Ovary (tissue), 9 donors: ENCODE results near the gene NEDD4L. TPM values are rescaled to one million over a fixed set of nuclear protein-coding genes. Genes with fewer than 3 reads are reported as not detected.

Experiments
- DNase-seq, 5 donors: peaks; one replicate each; pipeline ENCODE4 v3.0.0-alpha.2; 2019 to 2020
- H3K27ac ChIP-seq, 2 donors: fragments of 200-600 bp; one replicate each; pipeline versions ENCODE4 v1.5.1 to v1.8.0; 2019 to 2022
- H3K27me3 ChIP-seq: fragments of 200-600 bp; one replicate; pipeline ENCODE4 v1.8.0; 2022
- H3K36me3 ChIP-seq: fragments of 200-600 bp; sonication (generic); one replicate; pipeline ENCODE4 v1.5.1; 2019
- H3K4me1 ChIP-seq: one replicate; pipeline ENCODE4 v1.8.1; 2013; ENCODE audit warnings: mild to moderate bottlenecking, moderate library complexity; ENCODE audit not compliant: insufficient read depth
- H3K4me3 ChIP-seq: fragments of 200-600 bp; sonication (generic); one replicate; pipeline ENCODE4 v1.5.1; 2017
- H3K9me3 ChIP-seq, 2 donors: fragments of 200-600 bp in 1 of 2; sonication (generic) in 1 of 2; one replicate each; pipeline versions ENCODE4 v1.5.1 to v1.8.1; 2013 to 2019; ENCODE audit warnings: mild to moderate bottlenecking in 1 of 2, moderate library complexity in 1 of 2
- CTCF ChIP-seq, 3 donors: fragments of 450-650 bp in 2 of 3; fragments of 200-600 bp in 1 of 3; IDR thresholded peaks; one replicate each; pipeline versions ENCODE4 v1.5.1 to v1.8.0; 2016 to 2022; ENCODE audit warnings: antibody characterized with exemption in 3 of 3, mild to moderate bottlenecking in 1 of 3
- EP300 ChIP-seq: sonication (generic); formaldehyde crosslinking; IDR thresholded peaks from one replicate; pipeline ENCODE4 v1.6.1; 2017; ENCODE audit warnings: antibody characterized with exemption
- POLR2A ChIP-seq: fragments of 450-650 bp; IDR thresholded peaks from one replicate; pipeline ENCODE4 v1.6.1; 2017; ENCODE audit warnings: antibody characterized with exemption, mild to moderate bottlenecking, moderate library complexity
- WGBS, 3 donors: extraction: QIAGEN DNeasy Blood & Tissue Kit in 1 of 3; methylation state at CpG; one replicate each; pipeline versions ENCODE4 v1.1.5 to v1.1.7; 2013 to 2017; 5-methylcytosine and 5-hydroxymethylcytosine counted together
- intact Hi-C, 4 donors: fragments of 100-400 bp; cut with DNase I; formaldehyde crosslinking; loops; one replicate each; pipeline versions ENCODE4 v1.11.0 to v1.15.1; 2022 to 2023
- polyA plus RNA-seq, 2 donors: library from polyadenylated mRNA; stranded (reverse); fragments of 200-250 nt in 1 of 2; fragments of 350-450 nt in 1 of 2; fragmentation: Illumina TruSeq in 1 of 2; extraction: RNeasy Lipid Tissue Mini Kit (QIAGEN cat#74804) in 1 of 2; gene quantifications; one replicate each; pipeline ENCODE4 v1.2.3, GENCODE V29; 2013 to 2014
- total RNA-seq, 7 donors: library from RNA; depleted of rRNA in 2 of 7; stranded (reverse); fragments of >200 nt in 2 of 7; fragmentation: NEBNext Ultra II Directional in 3 of 7; extraction: Animal tissue kit (Norgen Biotek cat#: 25700) in 3 of 7; gene quantifications; one replicate each; pipeline versions ENCODE4 v1.1.0 to v1.2.4, GENCODE V29; 2016 to 2023
- donor health status: DM: no; HTN: no; CAD: no; lungs with moderate emphysema.
- donor health status: DM: no; HTN: no; CAD: no.
- donor health status: Bipolar disorder and iron deficiency.
- donor health status: DM: yes; HTN: yes; CAD: no.
- donor health status: DM: no; HTN: no; CAD: no.
- donor health status: DM: yes; HTN: yes; CAD: no.

The NEDD4L gene
- total and polyA plus RNA-seq, 9 donors = 11.0 to 75.2 (median 18.2) TPM

- H3K4me3 ChIP-seq = no peak overlapping the region
- H3K36me3 ChIP-seq = no peaks in the 10 kb centered on the region
- H3K4me1 ChIP-seq = no peaks in the 10 kb centered on the region
- H3K9me3 ChIP-seq = no peaks in the 10 kb centered on the region
- no peak for DNase-seq
- H3K27ac ChIP-seq = no peak overlapping the region
- 96 to 97% (median 96%) methylated on average over 4 of the region's 4 CpGs for WGBS, 3 donors
- TF ChIP-seq CTCF (IDR thresholded peaks at IDR 0.05) (no peak), POLR2A (no peak), EP300 (no peak)
- H3K27me3 ChIP-seq = no peaks in the 10 kb centered on the region
- intact Hi-C loops = no loop called here
Observed at GRCh38 chr18:58270396-58270795, 226.4 kb downstream of the NEDD4L start.

- TF ChIP-seq EP300 (no peak), POLR2A (no peak), CTCF (IDR thresholded peaks at IDR 0.05) (no peak)
- H3K27ac ChIP-seq = no peak overlapping the region
- 70 to 73% (median 72%) methylated on average over 2 of the region's 2 CpGs for WGBS, 3 donors
- H3K27me3 ChIP-seq = no peaks in the 10 kb centered on the region
- H3K36me3 ChIP-seq = no peaks in the 10 kb centered on the region
- no peaks in the 10 kb centered on the region for H3K9me3 ChIP-seq
- no peaks in the 10 kb centered on the region for H3K4me1 ChIP-seq
- no peak for DNase-seq
- no peak overlapping the region for H3K4me3 ChIP-seq
- intact Hi-C loops = no loop called here
Observed at GRCh38 chr18:58271770-58272169, 227.7 kb downstream of the NEDD4L start.

GRCh38 chr18:58272209-58272608 is 228.2 kb downstream of the NEDD4L start:
- 95 to 97% (median 97%) methylated on average over 6 of the region's 6 CpGs for WGBS, 3 donors

GRCh38 chr18:58272779-58273435 is 228.9 kb downstream of the NEDD4L start:
- TF ChIP-seq POLR2A (no peak), EP300 (no peak), CTCF (IDR thresholded peaks at IDR 0.05) (no peak)
- H3K4me3 ChIP-seq = no peak overlapping the region
- intact Hi-C loops = no loop called here
- no peaks in the 10 kb centered on the region for H3K9me3 ChIP-seq
- H3K27ac ChIP-seq = no peak overlapping the region
- no peaks in the 10 kb centered on the region for H3K36me3 ChIP-seq
- no peaks in the 10 kb centered on the region for H3K27me3 ChIP-seq
- 71 to 75% (median 73%) methylated on average over 7 of the region's 7 CpGs for WGBS, 3 donors
- H3K4me1 ChIP-seq = no peaks in the 10 kb centered on the region
- no peak for DNase-seq

More at GRCh38 chr18:58272209-58272608, 228.2 kb downstream of the NEDD4L start:
- Histone ChIP-seq H3K9me3 (no peaks in the 10 kb centered on the region), H3K36me3 (no peaks in the 10 kb centered on the region), H3K4me1 (no peaks in the 10 kb centered on the region), H3K27ac (no peak overlapping the region), H3K27me3 (no peaks in the 10 kb centered on the region), H3K4me3 (no peak overlapping the region)
- TF ChIP-seq EP300 (no peak), CTCF (IDR thresholded peaks at IDR 0.05) (no peak), POLR2A (no peak)
- DNase-seq = no peak
- intact Hi-C loops = no loop called here
